Putamen (tissue), 1 donor: ENCODE results near the gene GRIA4.
"Not testable (repeated sequence)": the region's sequence is repeated elsewhere in the genome, so short reads cannot be mapped to it uniquely, and the experiment has no call there.

Source experiments
- DNase-seq: peaks from one replicate; pipeline ENCODE4 v3.0.0-alpha.2; 2016; ENCODE audit warnings: low spot score

The GRIA4 gene

DNA sequence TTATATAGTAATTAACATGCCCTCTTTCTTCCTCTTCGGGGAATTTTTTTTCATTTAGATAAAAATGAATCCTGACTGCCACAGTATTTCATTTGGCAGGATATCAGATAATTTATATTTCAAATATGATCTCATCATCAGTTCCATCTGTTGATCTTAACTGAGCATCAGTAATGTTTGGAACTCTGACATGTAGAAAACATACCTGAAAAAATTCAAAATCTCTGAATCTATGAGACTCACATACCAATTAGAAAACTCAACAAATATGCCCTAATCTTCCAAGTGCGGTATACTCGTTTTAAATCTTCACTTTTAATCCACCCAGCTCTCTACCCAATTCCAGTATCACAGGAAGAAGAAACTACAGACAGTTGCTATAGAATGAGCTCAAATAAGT, 250.2 kb downstream of the GRIA4 start:
- no peak for DNase-seq

DNA sequence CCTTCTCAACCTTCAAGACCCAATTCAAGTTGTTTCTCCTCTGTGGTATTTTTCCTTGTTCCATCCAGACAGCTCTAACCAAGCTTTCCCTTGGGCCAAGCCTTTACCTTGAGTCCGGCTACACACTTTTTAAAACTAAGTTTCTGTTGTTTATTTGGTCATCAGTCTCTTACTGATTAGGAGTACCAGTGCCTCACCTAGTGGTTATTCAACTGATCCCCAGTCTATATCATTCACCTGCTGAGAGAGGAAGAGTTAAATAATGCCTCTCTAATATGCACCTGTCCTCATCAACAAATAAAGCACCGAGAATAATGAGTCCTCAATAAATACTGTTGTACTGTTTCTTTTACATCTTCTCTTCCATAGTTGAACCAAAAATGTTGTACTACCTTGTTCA, 251.4 kb downstream of the GRIA4 start:
- no peak for DNase-seq

GRCh38 chr11:105862736-105863367, 253.0 kb downstream of the GRIA4 start:
- peak; percentile 66 for DNase-seq

DNA sequence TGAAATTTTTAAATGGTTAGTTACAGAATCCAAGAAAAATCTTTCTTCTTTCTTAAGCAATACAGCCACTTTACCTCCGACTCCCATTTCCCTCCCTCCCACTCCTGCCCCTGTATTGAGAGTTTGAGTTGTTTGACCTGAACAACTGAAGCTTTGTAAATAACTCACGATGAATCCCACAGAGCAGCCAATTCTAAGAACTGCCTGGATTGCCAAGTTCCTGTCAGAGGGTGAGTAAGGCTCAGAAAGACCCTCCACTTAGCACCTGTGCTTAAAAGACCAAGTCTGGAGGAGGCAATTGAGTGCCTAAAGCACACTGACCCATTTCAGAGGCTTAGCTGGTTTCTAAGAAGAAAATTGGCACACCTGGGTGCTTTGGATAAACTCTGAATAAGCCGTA, 253.7 kb downstream of the GRIA4 start:
- no peak for DNase-seq

- no peak for DNase-seq
Measured at GRCh38 chr11:105867742-105868141, 257.9 kb downstream of the GRIA4 start.

DNA sequence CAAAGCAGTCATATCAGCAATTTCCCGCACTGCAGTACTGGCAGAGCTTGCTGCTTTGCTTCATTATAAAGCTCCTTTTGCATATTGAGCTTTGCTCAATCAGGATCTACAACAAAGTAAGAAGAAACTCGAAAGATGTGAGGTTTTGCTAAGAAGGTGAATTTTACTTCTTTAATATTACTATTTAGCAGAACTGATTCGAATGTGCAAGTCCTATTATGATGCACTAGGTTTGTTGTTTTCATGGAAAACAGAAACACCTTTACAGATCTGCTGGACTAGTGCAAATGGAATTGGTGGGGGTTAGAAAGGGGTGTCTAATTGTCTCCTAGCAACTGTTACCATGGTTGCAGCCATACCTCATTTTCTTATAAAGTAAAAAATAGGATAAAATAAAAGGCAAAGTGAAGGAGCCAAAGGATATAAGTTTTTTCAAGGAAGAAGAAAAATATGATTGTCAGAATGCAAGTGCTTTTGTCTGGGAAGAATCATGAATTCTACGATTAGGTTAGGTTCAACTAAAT, 259.0 kb downstream of the GRIA4 start:
- no peak for DNase-seq

GRCh38 chr11:105870516-105871113, 260.7 kb downstream of the GRIA4 start:
- DNase-seq: no peak

DNA sequence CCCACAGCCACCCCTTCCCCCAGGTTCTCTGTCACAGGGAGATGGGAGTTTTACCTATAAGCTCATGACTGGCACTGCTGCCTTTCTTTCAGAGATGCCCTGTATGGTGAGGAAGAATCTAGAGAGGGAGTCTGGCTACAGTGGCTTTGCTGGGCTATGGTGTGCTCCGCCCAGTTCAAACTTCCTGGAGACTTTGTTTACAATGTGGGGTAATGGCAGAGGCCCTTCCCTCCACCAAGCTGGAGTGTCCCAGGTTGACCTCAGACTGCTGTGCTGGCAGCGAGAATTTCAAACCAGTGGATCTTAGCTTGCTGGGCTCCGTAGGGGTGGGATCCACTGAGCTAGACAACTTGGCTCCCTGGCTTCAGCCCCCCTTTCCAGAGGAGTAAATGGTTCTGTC, 268.6 kb downstream of the GRIA4 start:
- DNase-seq: no peak

- DNase-seq: not testable (repeated sequence)
Measured at GRCh38 chr11:105878927-105879326, 269.1 kb downstream of the GRIA4 start.

- no peak for DNase-seq
Measured at GRCh38 chr11:105881027-105881426, 271.2 kb downstream of the GRIA4 start.

DNA sequence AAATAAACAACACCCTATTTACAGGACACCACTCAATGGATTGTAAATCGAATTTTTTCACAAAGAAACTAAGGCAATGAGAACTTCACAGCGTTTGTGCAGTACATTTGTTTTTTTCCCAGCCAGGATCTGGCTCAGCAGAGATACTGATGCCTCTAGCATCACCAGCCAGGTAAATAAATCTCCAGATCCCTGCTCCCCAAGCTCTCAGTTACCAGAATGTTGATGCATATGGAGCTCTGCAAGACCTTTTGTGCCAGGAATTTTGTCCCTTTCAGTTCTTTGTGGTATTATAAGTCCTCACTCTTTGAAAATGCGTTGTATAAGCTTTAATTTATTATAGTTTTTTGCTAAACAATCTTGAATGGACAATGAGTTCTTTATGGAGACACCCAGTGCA, 274.6 kb downstream of the GRIA4 start:
- no peak for DNase-seq

DNA sequence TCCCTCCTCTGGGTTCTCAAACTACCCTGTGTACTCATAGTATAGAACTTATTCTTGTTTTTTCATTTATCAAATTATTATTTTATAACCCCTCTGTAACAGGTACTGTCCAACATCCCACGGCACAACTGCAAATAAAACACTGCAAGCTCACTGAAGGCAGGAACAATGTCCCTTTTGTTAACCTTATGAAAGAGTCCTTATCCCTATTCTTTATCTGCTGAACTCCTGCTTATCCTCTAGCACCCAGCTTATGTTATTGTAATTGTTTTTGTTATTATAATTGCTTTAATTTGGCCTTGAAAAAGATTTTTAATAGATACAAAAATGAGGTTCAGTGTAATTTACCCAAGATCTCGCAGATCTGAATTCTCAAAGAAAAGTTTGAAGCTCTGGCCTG, 281.8 kb downstream of the GRIA4 start:
- DNase-seq: no peak

DNA sequence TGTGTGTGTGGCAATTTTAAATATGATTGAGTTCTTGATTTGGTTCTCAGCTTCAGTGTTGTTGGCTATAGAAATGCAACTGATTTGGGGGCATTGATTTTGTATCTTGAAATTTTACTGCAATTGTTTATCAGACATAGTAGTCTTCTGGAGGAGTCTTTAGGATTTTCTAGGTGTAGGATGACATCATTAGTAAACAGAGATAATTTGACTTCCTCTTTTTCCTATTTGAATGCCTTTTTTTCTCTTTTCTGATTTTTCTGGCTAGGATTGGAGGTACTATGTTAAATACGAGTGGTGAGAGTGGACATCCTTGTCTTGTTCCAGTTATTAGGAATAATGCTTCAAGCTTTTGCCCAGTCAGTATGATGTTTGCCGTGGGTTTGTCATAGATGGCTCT, 287.3 kb downstream of the GRIA4 start:
- no peak for DNase-seq

DNA sequence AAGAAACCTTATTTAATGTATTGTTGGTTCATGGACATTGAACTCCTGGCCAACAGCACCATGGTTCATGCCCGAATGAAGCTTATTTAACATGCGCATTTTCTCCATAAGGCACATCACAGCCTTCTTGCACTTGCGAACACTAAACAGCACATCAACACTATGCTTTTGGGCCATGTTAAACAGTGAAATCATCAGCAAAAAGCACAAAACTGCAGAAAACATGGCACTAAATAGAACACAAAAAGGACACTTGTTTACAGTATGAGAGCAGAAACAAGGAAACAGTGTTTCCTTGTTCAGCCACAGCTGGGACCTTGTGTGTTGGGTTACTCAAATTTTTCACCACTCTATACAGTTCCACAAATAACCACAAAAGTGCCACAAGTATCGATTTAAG, 289.9 kb downstream of the GRIA4 start:
- DNase-seq: peak; percentile 87

DNA sequence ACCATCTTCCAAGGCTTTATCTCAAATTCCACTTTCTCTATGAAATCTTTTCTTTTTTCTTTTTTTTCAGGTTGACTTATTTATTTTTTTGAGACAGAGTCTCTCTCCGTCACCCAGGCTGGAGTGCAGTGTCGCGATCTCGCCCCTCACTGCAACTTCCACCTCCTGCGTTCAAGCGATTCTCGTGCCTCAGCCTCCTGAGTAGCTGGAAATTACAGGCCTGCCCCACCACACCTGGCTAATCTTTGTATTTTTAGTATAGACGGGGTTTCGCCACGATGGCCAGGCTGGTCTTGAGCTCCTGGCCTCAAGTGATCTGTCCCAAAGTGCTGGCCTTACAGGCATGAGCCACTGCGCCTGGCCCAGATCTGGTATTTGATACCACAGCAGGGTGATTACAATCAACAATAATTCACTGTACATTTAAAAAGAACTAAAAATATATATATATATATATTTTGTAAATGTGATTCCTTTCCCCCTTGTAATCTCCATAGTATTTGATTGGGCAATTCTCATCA, 290.7 kb downstream of the GRIA4 start:
- no peak for DNase-seq

DNA sequence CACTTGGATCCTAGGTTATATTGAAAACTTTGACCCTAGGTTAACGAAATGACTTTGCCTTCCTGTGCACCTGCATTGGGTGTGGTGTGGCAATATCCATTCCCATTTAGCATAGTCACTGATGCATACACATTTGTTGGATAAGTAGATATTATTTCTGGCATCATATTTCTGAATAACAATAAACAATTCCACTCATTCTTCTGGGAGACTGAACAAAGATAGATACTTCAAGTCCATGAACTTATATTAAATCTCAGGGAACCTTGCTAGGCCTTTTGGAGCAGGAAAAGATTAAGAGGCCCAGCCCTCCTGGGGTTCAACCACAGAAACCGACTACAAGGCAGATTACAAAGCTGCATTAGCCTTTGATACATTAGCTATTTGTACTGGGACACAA, 293.2 kb downstream of the GRIA4 start:
- DNase-seq: no peak

- no peak for DNase-seq
Measured at GRCh38 chr11:105906517-105906916, 296.6 kb downstream of the GRIA4 start.

DNA sequence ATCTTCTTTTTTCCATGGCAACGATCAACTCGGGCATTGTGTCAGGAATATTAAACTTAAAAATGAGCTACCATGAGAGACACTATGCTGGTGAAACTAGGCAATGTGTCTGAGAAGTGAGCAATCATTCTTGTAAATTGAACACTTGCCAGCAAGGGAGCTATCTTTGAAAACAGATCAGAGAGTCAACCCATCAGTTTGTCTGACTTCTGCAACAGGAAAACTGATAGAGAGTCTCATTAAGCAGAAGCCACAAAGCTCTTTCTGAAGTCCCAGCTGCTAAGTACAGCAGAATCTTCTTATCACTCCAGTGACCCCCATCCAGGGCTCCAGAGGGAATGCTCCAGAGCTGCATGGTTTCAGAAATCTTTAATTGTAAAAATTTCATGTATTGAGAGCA, 297.4 kb downstream of the GRIA4 start:
- DNase-seq: no peak

- no peak for DNase-seq
Measured at GRCh38 chr11:105910095-105910715, 300.3 kb downstream of the GRIA4 start.

- DNase-seq: no peak
Measured at GRCh38 chr11:105911454-105911853, 301.6 kb downstream of the GRIA4 start.

GRCh38 chr11:105912666-105913065, 302.8 kb downstream of the GRIA4 start:
- no peak for DNase-seq

DNA sequence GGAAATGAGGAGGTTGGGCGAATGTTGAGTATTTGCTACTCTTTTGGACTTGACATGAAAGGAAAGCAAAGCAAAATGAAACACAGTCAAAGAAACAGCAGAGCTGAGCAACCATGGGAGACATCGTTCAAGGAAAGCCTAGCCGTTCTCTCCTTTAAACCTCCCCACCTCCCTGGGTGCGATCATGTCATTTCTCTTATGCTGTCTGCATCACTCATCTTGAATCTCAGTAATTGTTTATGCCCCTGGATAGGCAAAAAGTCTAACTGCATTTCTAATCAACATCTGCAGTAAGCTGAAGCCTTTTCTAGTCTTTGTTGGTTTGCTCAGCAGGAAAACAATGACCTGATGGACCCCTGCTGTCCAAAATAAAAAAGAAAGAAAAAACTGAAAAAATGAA, 305.1 kb downstream of the GRIA4 start:
- DNase-seq: peak; percentile 20

DNA sequence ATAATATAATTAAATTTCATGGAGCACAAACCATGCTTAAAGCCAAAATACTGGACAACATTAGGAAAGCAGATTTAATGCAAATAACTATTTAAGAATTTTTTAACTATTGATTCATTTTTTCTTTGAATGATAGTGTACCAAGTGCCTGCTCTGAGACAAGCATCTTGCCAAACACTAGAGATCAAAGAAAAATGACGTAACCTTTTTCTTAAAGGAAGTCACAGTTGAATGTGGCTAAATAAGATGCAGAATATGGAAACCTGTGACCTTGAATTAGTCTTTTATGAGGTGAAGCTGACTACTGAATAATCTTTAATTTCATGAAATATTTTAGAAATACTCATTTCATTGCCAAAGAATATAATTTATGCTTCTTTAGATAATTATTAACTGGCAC, 308.2 kb downstream of the GRIA4 start:
- DNase-seq: no peak
